GM12878 (cell line): ENCODE results near the gene NFKB2.

ENCODE experiments used
- CBFB ChIP-seq: IDR thresholded peaks from 2 replicates; pipeline ENCODE4 v1.6.1; 2016; ENCODE audit warnings: antibody characterized with exemption, low read depth
- ETV6 ChIP-seq, 2 experiments: fragments of 450-650 bp in 1 of 2; IDR thresholded peaks in 1 of 2; conservative IDR thresholded peaks in 1 of 2; 2 replicates each; pipeline ENCODE4 v1.6.1; 2014; ENCODE audit warnings: antibody characterized with exemption in 1 of 2, borderline replicate concordance in 1 of 2, low read depth in 1 of 2, mild to moderate bottlenecking in 1 of 2, moderate library complexity in 1 of 2
- EZH2 ChIP-seq: IDR thresholded peaks from 2 replicates; pipeline ENCODE4 v1.6.1; 2012; ENCODE audit warnings: low read depth, mild to moderate bottlenecking, control low read depth, inconsistent platforms, low read length, borderline replicate concordance; ENCODE audit not compliant: control insufficient read depth

DNA sequence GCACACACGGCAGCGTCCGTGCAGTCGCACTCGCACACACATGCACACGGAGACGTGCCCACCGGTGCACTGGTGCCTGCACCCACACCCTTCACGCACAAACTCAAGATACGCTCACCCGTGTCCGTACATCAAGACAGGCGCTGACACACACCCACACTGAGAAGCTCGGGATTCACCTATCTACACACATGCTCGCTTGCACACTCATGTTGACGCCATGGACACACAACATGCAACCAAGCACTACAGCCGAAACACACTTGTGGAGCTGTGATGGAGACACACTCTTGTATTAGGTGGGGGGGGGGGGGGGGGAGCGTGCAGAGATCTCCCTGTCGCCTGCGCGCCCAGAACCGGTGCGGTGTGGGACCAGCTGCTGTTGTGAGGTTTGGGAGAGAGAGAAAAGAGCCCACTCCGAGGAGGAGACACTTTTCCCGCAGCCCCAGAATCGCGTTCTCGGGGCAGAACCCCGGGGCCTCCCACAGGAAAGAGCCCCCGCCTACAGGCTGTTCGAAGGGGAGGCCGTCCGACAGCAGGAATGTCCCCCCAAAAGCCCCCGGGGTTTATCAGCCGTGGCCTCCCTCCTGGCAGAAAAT, 605 bp upstream of the NFKB2 start:
- TF ChIP-seq ETV6 (conservative IDR thresholded peaks at IDR 0.05 in 1 of 2, IDR thresholded peaks at IDR 0.05 in 1 of 2; ENCODE audit: borderline replicate concordance in 1 of 2, low read depth in 1 of 2) (peak in 1 of 2 experiments; percentile 20; a peak in 1 of 4 replicates), CBFB (peak; percentile 37; the same call in 1 of the 2 replicates), EZH2 (no peak)
